Measurements from ENCODE around the gene TRIM43.
"Not testable (repeated sequence)": the region's sequence is repeated elsewhere in the genome, so short reads cannot be mapped to it uniquely, and the experiment has no call there.

Gene TRIM43

DNA sequence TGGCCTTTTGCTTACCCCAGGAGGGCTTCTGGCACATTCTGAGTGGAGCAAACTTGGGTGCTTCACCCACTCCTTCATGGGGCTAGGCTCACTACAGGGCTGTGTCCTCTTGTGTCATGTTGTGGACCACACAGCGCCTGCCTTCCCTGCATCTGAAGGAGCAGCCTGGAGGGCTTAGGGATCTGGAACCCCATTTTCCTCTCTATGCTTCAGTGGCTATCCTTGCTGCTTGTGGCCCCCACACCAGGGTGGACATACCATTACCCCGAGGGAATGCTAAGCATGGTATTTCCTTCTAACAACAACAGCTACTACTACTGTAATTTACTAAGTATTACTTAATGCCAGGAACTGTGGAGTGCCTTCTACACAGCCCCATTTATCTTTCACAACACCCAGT, 50.6 kb downstream of the TRIM43 start:
- not testable (repeated sequence) for H3K9ac ChIP-seq (ENCODE audit: low read depth, low read length); H3K9me3 ChIP-seq (ENCODE audit: control insufficient read depth, insufficient read depth, low read length); H3K4me1 ChIP-seq (ENCODE audit: control insufficient read depth, insufficient read depth, low read length); H3K36me3 ChIP-seq (ENCODE audit: control insufficient read depth, insufficient read depth, low read length); H3K27me3 ChIP-seq (ENCODE audit: control insufficient read depth, insufficient read depth, low read length); H3K4me3 ChIP-seq (ENCODE audit: low read depth, low read length)

DNA sequence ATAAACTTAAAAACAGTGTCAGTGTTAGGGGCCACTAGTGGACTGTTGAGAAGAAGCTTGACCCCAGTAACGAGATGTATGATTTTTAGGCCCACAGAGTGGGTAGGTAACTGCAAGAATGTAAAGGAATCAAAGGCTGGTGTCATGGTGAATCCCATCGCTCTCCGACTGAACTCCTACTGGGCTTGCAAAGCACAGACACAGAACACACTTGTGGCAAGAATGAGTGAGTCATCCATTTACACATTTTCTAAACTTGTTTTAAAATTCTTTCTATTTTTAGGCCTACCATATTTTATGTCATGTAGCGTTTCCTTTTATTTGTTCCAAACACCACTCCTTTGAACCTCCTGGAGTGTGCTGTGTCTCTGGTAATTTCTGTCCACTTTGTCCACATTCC, 51.1 kb downstream of the TRIM43 start:
- not testable (repeated sequence) for H3K4me3 ChIP-seq (ENCODE audit: low read depth, low read length); H3K4me1 ChIP-seq (ENCODE audit: control insufficient read depth, insufficient read depth, low read length); H3K9ac ChIP-seq (ENCODE audit: low read depth, low read length); H3K27me3 ChIP-seq (ENCODE audit: control insufficient read depth, insufficient read depth, low read length); H3K36me3 ChIP-seq (ENCODE audit: control insufficient read depth, insufficient read depth, low read length); H3K9me3 ChIP-seq (ENCODE audit: control insufficient read depth, insufficient read depth, low read length)

DNA sequence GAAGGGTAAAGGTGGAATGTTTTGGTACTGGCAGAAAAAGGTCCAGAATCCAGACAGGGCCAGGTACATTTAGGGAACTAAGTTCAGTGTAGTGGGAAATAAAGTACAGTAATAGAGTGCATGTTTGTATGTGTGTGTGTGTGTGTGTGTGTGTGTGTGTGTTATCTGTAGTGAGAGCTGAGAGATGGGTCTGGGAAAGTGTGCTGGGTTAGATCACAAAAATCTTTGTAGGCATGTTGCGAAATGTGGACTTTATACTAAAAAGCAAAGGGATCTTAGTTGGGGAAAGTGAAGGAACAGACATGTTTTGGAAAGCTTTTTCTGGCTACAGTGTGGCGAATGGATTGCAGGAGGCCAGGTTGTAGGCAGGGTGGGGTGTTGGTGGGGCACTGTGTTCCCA, 53.5 kb downstream of the TRIM43 start:
- H3K9ac ChIP-seq (ENCODE audit: low read depth, low read length); H3K27me3 ChIP-seq (ENCODE audit: control insufficient read depth, insufficient read depth, low read length); H3K4me3 ChIP-seq (ENCODE audit: low read depth, low read length); H3K36me3 ChIP-seq (ENCODE audit: control insufficient read depth, insufficient read depth, low read length); H3K9me3 ChIP-seq (ENCODE audit: control insufficient read depth, insufficient read depth, low read length); H3K4me1 ChIP-seq (ENCODE audit: control insufficient read depth, insufficient read depth, low read length): not testable (repeated sequence)

DNA sequence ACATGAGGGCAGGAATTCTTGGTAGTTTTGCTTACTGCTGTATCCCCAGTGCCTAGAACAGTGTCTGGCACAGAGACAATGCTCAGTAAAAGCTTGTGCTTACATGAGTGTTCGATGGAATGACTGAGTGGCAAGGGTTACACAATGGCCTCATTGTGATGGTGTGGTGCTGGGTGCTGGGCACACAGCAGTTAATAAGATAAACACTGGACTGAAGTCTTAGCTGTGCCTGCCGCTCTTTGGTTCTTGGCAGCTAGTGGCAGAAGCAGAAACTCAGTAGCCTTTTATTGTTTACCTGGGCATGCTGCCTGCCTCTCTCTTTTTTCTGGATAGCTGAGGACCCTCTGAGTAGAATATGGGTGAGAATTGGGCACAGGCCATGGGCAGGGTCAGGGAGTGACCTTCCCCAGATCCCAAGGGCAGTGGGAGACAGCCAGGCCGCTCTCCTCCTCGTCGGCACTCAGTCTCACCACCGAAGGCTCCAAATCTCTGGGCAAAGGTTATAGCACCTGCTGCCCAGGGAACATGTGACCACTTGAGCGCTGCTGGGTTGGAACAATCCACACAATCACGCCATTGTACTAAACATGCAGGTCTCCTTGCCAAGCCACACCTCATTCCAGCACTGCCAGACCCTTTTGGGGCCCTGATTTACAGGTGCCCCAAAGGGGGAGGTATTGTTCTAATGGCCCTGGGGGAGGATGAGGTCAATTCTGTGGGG, 54.6 kb downstream of the TRIM43 start:
- H3K36me3 ChIP-seq (ENCODE audit: control insufficient read depth, insufficient read depth, low read length); H3K9me3 ChIP-seq (ENCODE audit: control insufficient read depth, insufficient read depth, low read length); H3K4me1 ChIP-seq (ENCODE audit: control insufficient read depth, insufficient read depth, low read length); H3K27me3 ChIP-seq (ENCODE audit: control insufficient read depth, insufficient read depth, low read length); H3K4me3 ChIP-seq (ENCODE audit: low read depth, low read length); H3K9ac ChIP-seq (ENCODE audit: low read depth, low read length): not testable (repeated sequence)

DNA sequence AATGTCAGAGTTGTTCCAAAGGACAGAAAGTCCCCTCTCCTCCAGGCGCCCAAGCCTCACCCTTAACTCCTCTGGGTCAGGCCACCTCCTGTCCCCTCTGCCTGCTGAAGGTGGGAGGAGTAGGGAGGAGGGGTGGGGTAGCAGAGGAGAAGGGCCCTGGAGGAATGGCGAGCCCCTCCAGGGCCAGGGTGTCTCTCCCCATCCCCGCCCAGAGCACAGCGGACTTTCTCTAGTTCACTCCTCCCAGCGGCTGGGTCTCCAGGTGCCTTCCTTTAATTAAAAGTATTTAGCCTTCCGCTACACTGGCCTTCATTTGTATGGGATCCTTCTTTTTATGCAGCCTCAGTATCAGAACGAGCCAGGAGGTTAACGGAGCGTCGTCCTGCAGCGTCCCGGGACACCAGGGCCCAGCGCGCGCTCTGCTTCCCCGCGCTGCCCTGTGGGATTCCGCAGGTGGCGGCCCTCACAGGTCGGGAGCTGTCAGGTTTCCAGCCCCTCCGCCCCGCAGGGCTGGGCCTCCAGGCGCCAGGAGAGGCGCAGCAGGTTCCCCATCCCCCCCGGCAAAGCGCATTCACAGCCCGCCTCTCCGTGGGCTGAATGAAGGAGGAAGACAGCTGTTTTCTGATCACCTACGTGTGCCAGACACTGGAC, 57.2 kb downstream of the TRIM43 start:
- not testable (repeated sequence) for H3K9ac ChIP-seq (ENCODE audit: low read depth, low read length); H3K4me1 ChIP-seq (ENCODE audit: control insufficient read depth, insufficient read depth, low read length); H3K36me3 ChIP-seq (ENCODE audit: control insufficient read depth, insufficient read depth, low read length); H3K4me3 ChIP-seq (ENCODE audit: low read depth, low read length); H3K27me3 ChIP-seq (ENCODE audit: control insufficient read depth, insufficient read depth, low read length); H3K9me3 ChIP-seq (ENCODE audit: control insufficient read depth, insufficient read depth, low read length)

All from iPS-15b (cell line).